GM11168 (cell line): ENCODE data around the gene MAST4.

Source experiments
- in situ Hi-C: fragments of 300-500 bp; cut with MboI; formaldehyde crosslinking; loops from one replicate; pipeline ENCODE4 v1.12.0; 2022; ENCODE audit warnings: low sequenced_read_pairs; ENCODE audit not compliant: unreplicated experiment

The MAST4 gene

GRCh38 chr5:67047160-67047559, 451.0 kb downstream of the MAST4 start:
- in situ Hi-C loops: no loop called here

- in situ Hi-C loops: no loop called here
Observed at GRCh38 chr5:67047616-67048015, 451.4 kb downstream of the MAST4 start.

GRCh38 chr5:67050125-67050524, 453.9 kb downstream of the MAST4 start:
- in situ Hi-C loops: no loop called here

- in situ Hi-C loops: no loop called here
Observed at GRCh38 chr5:67050635-67051034, 454.4 kb downstream of the MAST4 start.

- in situ Hi-C loops: no loop called here
Observed at GRCh38 chr5:67051164-67051563, 455.0 kb downstream of the MAST4 start.

- in situ Hi-C loops: no loop called here
Observed at GRCh38 chr5:67052034-67052433, 455.8 kb downstream of the MAST4 start.

- in situ Hi-C loops: no loop called here
Observed at GRCh38 chr5:67053229-67053628, 457.0 kb downstream of the MAST4 start.

GRCh38 chr5:67058998-67059743, 463.0 kb downstream of the MAST4 start:
- in situ Hi-C loops: no loop called here

- in situ Hi-C loops: no loop called here
Observed at GRCh38 chr5:67059744-67060490, 463.7 kb downstream of the MAST4 start.

- in situ Hi-C loops: no loop called here
Observed at GRCh38 chr5:67061511-67061910, 465.3 kb downstream of the MAST4 start.

GRCh38 chr5:67063055-67063454, 466.9 kb downstream of the MAST4 start:
- in situ Hi-C loops: no loop called here

GRCh38 chr5:67063791-67064190, 467.6 kb downstream of the MAST4 start:
- in situ Hi-C loops: no loop called here

GRCh38 chr5:67065237-67065636, 469.0 kb downstream of the MAST4 start:
- in situ Hi-C loops: no loop called here

GRCh38 chr5:67065696-67066095, 469.5 kb downstream of the MAST4 start:
- in situ Hi-C loops: no loop called here

- in situ Hi-C loops: no loop called here
Observed at GRCh38 chr5:67066815-67067214, 470.6 kb downstream of the MAST4 start.

GRCh38 chr5:67073045-67073680, 477.0 kb downstream of the MAST4 start:
- in situ Hi-C loops: no loop called here

GRCh38 chr5:67077296-67077695, 481.1 kb downstream of the MAST4 start:
- in situ Hi-C loops: no loop called here

- in situ Hi-C loops: no loop called here
Observed at GRCh38 chr5:67081261-67081660, 485.1 kb downstream of the MAST4 start.

- in situ Hi-C loops: no loop called here
Observed at GRCh38 chr5:67082941-67083340, 486.7 kb downstream of the MAST4 start.

GRCh38 chr5:67085616-67086015, 489.4 kb downstream of the MAST4 start:
- in situ Hi-C loops: no loop called here

- in situ Hi-C loops: no loop called here
Observed at GRCh38 chr5:67089200-67089725, 493.1 kb downstream of the MAST4 start.
